Endothelial cell of umbilical vein (primary cell): ENCODE results near the gene NOTCH2. TPM values are rescaled to one million over a fixed set of nuclear protein-coding genes. Genes with fewer than 3 reads are reported as not detected.
"Not testable (repeated sequence)": the region's sequence is repeated elsewhere in the genome, so short reads cannot be mapped to it uniquely, and the experiment has no call there.

Source experiments
- BruUV-seq: library from RNA; stranded (reverse); fragments of 400-500 nt; replicated peaks from 2 replicates; lab custom pipeline; 2021; lab: Mats Ljungman, UMichigan
- CTCF ChIA-PET: fragments of 300-600, 350-600 bp; sonication (Branson Sonifier 250); formaldehyde crosslinking; loops from one replicate; lab custom pipeline; 2021; ENCODE audit warnings: antibody characterized with exemption, inconsistent platforms; lab: Charles Lee
- POLR2A ChIA-PET: fragments of 300-600, 350-600 bp; sonication (Branson Sonifier 250); formaldehyde crosslinking; loops from one replicate; lab custom pipeline; 2021; ENCODE audit warnings: antibody characterized with exemption, inconsistent platforms; lab: Charles Lee
- DNase-seq: peaks from one replicate; pipeline ENCODE4 v3.0.0-alpha.2; 2011; ENCODE audit warnings: low read depth, low spot score
- FAIRE-seq: peaks from 2 replicates; lab custom pipeline; 2011; peaks lifted over from hg19 to GRCh38; lab: Jason Lieb, UNC
- H2AFZ ChIP-seq: 2 replicates; pipeline ENCODE4 v1.6.0; 2012; ENCODE audit warnings: low read depth, low read length, control low read depth, inconsistent platforms
- H3K27ac ChIP-seq: 2 replicates; pipeline ENCODE4 v1.5.1; 2011; ENCODE audit warnings: low read depth, mild to moderate bottlenecking, control low read depth, low read length, moderate library complexity; ENCODE audit not compliant: insufficient read depth
- H3K27me3 ChIP-seq, 2 experiments: 2 replicates each; pipeline versions ENCODE4 v1.6.0 to v1.6.1; 2011; ENCODE audit warnings: low read length in 2 of 2, mixed read lengths in 1 of 2; ENCODE audit not compliant: control insufficient read depth in 2 of 2, insufficient read depth in 2 of 2
- H3K36me3 ChIP-seq, 2 experiments: 2 replicates in 1 of 2; 3 replicates in 1 of 2; pipeline ENCODE4 v1.5.1; 2011; ENCODE audit warnings: low read length in 2 of 2, mild to moderate bottlenecking in 1 of 2, moderate library complexity in 1 of 2; ENCODE audit not compliant: control insufficient read depth in 2 of 2, insufficient read depth in 2 of 2; ENCODE audit errors: extremely low read depth in 1 of 2
- H3K4me1 ChIP-seq: 3 replicates; pipeline ENCODE4 v1.5.1; 2011; ENCODE audit warnings: mild to moderate bottlenecking, low read length; ENCODE audit not compliant: control insufficient read depth, insufficient read depth; ENCODE audit errors: extremely low read depth
- H3K4me2 ChIP-seq: 2 replicates; pipeline ENCODE4 v1.6.1; 2011; ENCODE audit warnings: low read length, control low read depth, mixed read lengths; ENCODE audit not compliant: insufficient read depth
- H3K4me3 ChIP-seq, 3 experiments: fragments of 200-600 bp in 1 of 3; sonication (generic), shearing (Covaris generic) in 1 of 3; replicated peaks in 1 of 3; 2 replicates each; pipeline ENCODE4 v1.5.1; 2011 to 2016; ENCODE audit warnings: control low read depth in 3 of 3, low read length in 3 of 3, mild to moderate bottlenecking in 2 of 3, inconsistent platforms in 1 of 3, low read depth in 1 of 3, moderate library complexity in 1 of 3; ENCODE audit not compliant: insufficient read depth in 1 of 3
- H3K79me2 ChIP-seq: 2 replicates; pipeline ENCODE4 v1.6.0; 2012; ENCODE audit warnings: low read length, inconsistent platforms; ENCODE audit not compliant: control insufficient read depth, insufficient read depth
- H3K9ac ChIP-seq: replicated peaks from 2 replicates; pipeline ENCODE3; 2011; ENCODE audit warnings: low read length, control low read depth; ENCODE audit not compliant: insufficient read depth; ENCODE audit errors: extremely low read depth
- H3K9me1 ChIP-seq: replicated peaks from 3 replicates; pipeline ENCODE4 v1.6.0; 2011; ENCODE audit warnings: mild to moderate bottlenecking, low read length; ENCODE audit not compliant: control insufficient read depth, insufficient read depth; ENCODE audit errors: extremely low read depth
- H3K9me3 ChIP-seq: replicated peaks from 2 replicates; pipeline ENCODE4 v1.5.1; 2012; ENCODE audit warnings: low read length, inconsistent platforms; ENCODE audit not compliant: control insufficient read depth, insufficient read depth
- H4K20me1 ChIP-seq: replicated peaks from 2 replicates; pipeline ENCODE3; 2011; ENCODE audit warnings: mild to moderate bottlenecking, low read length; ENCODE audit not compliant: control insufficient read depth, insufficient read depth; ENCODE audit errors: extremely low read depth
- dilution Hi-C: fragments of 300-500 bp; cut with MboI; formaldehyde crosslinking; loops from one replicate; pipeline ENCODE4 v1.15.0; 2019; ENCODE audit warnings: low sequenced_read_pairs; ENCODE audit not compliant: extremely low pct_ligation_motif_present
- intact Hi-C: fragments of 100-400 bp; cut with micrococcal nuclease; formaldehyde crosslinking; loops from one replicate; pipeline ENCODE4 v1.10.0; 2022
- polyA plus RNA-seq, 4 experiments: library from polyadenylated mRNA; depleted of rRNA in 3 of 4; stranded (reverse) in 3 of 4; unstranded in 1 of 4; fragments of >200 nt; gene quantifications; 2 replicates each; pipeline versions ENCODE4 v1.2.1 to v1.2.3, GENCODE V29; 2011 to 2012; ENCODE audit warnings: missing spikeins in 1 of 4
- total RNA-seq: library from RNA; stranded (reverse); gene quantifications from 2 replicates; pipeline ENCODE4 v1.2.3, GENCODE V29; 2021

NOTCH2 gene
- total and polyA plus RNA-seq, 2 donors (not counting 3 experiments of a cell fraction or from before 2014, with no cell fraction given), result 14.3 to 49.1 TPM

- H3K4me1 ChIP-seq, H3K4me2 ChIP-seq, intact Hi-C loops, FAIRE-seq, H3K36me3 ChIP-seq, dilution Hi-C loops, DNase-seq, H2AFZ ChIP-seq, H3K9me3 ChIP-seq, H3K4me3 ChIP-seq, H3K79me2 ChIP-seq, H4K20me1 ChIP-seq, BruUV-seq, H3K27ac ChIP-seq, H3K27me3 ChIP-seq, CTCF ChIA-PET, POLR2A ChIA-PET, H3K9ac ChIP-seq, H3K9me1 ChIP-seq: not testable (repeated sequence)
Observed at GRCh38 chr1:120041771-120042170, 27.7 kb downstream of the NOTCH2 start.

- BruUV-seq, FAIRE-seq, H2AFZ ChIP-seq, H4K20me1 ChIP-seq, H3K9me1 ChIP-seq, H3K79me2 ChIP-seq, intact Hi-C loops, dilution Hi-C loops, H3K9ac ChIP-seq, H3K36me3 ChIP-seq, POLR2A ChIA-PET, H3K4me1 ChIP-seq, H3K4me2 ChIP-seq, H3K27ac ChIP-seq, H3K27me3 ChIP-seq, CTCF ChIA-PET, DNase-seq, H3K4me3 ChIP-seq, H3K9me3 ChIP-seq: not testable (repeated sequence)
Observed at GRCh38 chr1:120032253-120032652, 37.2 kb downstream of the NOTCH2 start.

DNA sequence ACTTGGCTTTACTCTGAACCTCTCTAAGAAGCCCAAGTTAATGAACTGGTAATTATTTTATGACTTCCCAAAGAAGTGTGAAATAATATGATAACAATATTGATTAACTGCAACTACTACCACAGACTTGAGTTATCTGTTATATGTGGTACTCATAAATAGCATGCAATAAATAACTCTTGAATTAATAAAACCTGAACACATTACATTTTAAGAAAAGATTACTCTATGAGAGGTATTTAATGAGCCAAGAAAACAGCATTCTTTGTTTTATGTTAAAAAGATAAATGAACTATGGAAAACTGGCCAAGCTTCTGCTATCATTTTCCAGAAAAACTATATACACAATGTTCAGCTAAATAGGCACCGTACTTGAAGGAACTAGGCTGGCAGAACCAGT, 45.7 kb downstream of the NOTCH2 start:
- H4K20me1 ChIP-seq, dilution Hi-C loops, H3K9me3 ChIP-seq, H3K79me2 ChIP-seq, H3K27me3 ChIP-seq, H3K4me3 ChIP-seq, BruUV-seq, intact Hi-C loops, H3K4me1 ChIP-seq, DNase-seq, POLR2A ChIA-PET, CTCF ChIA-PET, H3K36me3 ChIP-seq, H3K4me2 ChIP-seq, H3K9ac ChIP-seq, H3K9me1 ChIP-seq, H2AFZ ChIP-seq, FAIRE-seq, H3K27ac ChIP-seq: not testable (repeated sequence)

GRCh38 chr1:120014978-120015377, 54.5 kb downstream of the NOTCH2 start:
- BruUV-seq, result not testable (repeated sequence)

More at GRCh38 chr1:120014978-120015377, 54.5 kb downstream of the NOTCH2 start:
- H3K9ac ChIP-seq, H3K9me1 ChIP-seq, H3K9me3 ChIP-seq, H4K20me1 ChIP-seq, H3K27me3 ChIP-seq, DNase-seq, H3K36me3 ChIP-seq, FAIRE-seq, H3K4me2 ChIP-seq, H3K4me3 ChIP-seq, CTCF ChIA-PET, dilution Hi-C loops, H3K79me2 ChIP-seq, H3K27ac ChIP-seq, H2AFZ ChIP-seq, H3K4me1 ChIP-seq, POLR2A ChIA-PET, intact Hi-C loops: not testable (repeated sequence)
